Naive thymus-derived CD4-positive, alpha-beta T cell (primary cell): ENCODE data around the gene LDB2. TPM values are rescaled to one million over a fixed set of nuclear protein-coding genes. Genes with fewer than 3 reads are reported as not detected.

Experiments used
- ATAC-seq: fragments of 150-1000 bp; cut with Tn5 transposase; 2 replicates; pipeline ENCODE4 v1.10.0; 2021; ENCODE audit warnings: mild to moderate bottlenecking, moderate library complexity
- CTCF ChIA-PET: fragments of 350-600 bp; sonication (Branson Sonifier 250); formaldehyde crosslinking; loops from one replicate; lab custom pipeline; 2021; ENCODE audit warnings: antibody characterized with exemption; lab: Charles Lee
- POLR2A ChIA-PET: fragments of 350-600 bp; sonication (Branson Sonifier 250); formaldehyde crosslinking; loops from one replicate; lab custom pipeline; 2021; ENCODE audit warnings: antibody characterized with exemption, inconsistent platforms; lab: Charles Lee
- DNase-seq, 9 donors: peaks; one replicate each; pipeline versions ENCODE4 v3.0.0 to v3.0.0-alpha.2; 2020 to 2022; ENCODE audit warnings: mixed read lengths in 1 of 9
- H3K27ac ChIP-seq: one replicate; pipeline ENCODE4 v1.7.0; 2013; ENCODE audit warnings: mild to moderate bottlenecking, low read depth, low read length, moderate library complexity
- H3K27me3 ChIP-seq, 2 donors: one replicate each; pipeline ENCODE4 v1.7.0; 2013; ENCODE audit warnings: low read length in 2 of 2, mild to moderate bottlenecking in 2 of 2, moderate library complexity in 2 of 2; ENCODE audit not compliant: control insufficient read depth in 2 of 2, insufficient read depth in 2 of 2
- H3K36me3 ChIP-seq, 3 experiments: 1 replicate in 2 of 3; 2 replicates in 1 of 3; pipeline ENCODE4 v1.7.0; 2013; ENCODE audit warnings: low read length in 3 of 3, mild to moderate bottlenecking in 3 of 3, moderate library complexity in 1 of 3; ENCODE audit not compliant: insufficient read depth in 3 of 3, control insufficient read depth in 2 of 3
- H3K4me1 ChIP-seq, 2 donors: one replicate each; pipeline ENCODE4 v1.7.0; 2013; ENCODE audit warnings: low read length in 2 of 2, mild to moderate bottlenecking in 2 of 2, moderate library complexity in 1 of 2; ENCODE audit not compliant: control insufficient read depth in 2 of 2, insufficient read depth in 2 of 2
- H3K4me3 ChIP-seq: 2 replicates; pipeline ENCODE4 v1.7.0; 2013; ENCODE audit warnings: mild to moderate bottlenecking, low read length
- H3K9me3 ChIP-seq, 3 experiments: 1 replicate in 2 of 3; 2 replicates in 1 of 3; pipeline ENCODE4 v1.7.0; 2013; ENCODE audit warnings: low read length in 3 of 3; ENCODE audit not compliant: control insufficient read depth in 2 of 3
- H3K27ac Mint-ChIP-seq, 9 donors: one replicate each; pipeline ENCODE4 v1.8.0; 2020 to 2022; ENCODE audit warnings: mixed read lengths in 9 of 9, mild to moderate bottlenecking in 8 of 9, moderate library complexity in 5 of 9, inconsistent platforms in 2 of 9
- H3K27me3 Mint-ChIP-seq, 5 donors: one replicate each; pipeline ENCODE4 v1.8.0; 2021 to 2022; ENCODE audit warnings: mixed read lengths in 5 of 5, mild to moderate bottlenecking in 1 of 5
- H3K36me3 Mint-ChIP-seq, 5 donors: one replicate each; pipeline ENCODE4 v1.8.0; 2020 to 2022; ENCODE audit warnings: mixed read lengths in 5 of 5, mild to moderate bottlenecking in 3 of 5, inconsistent platforms in 1 of 5
- H3K4me1 Mint-ChIP-seq, 7 donors: one replicate each; pipeline ENCODE4 v1.8.0; 2020 to 2022; ENCODE audit warnings: mixed read lengths in 7 of 7, mild to moderate bottlenecking in 3 of 7, inconsistent platforms in 1 of 7
- H3K4me3 Mint-ChIP-seq, 10 donors: one replicate each; pipeline ENCODE4 v1.8.0; 2020 to 2022; ENCODE audit warnings: mild to moderate bottlenecking in 10 of 10, mixed read lengths in 10 of 10, moderate library complexity in 6 of 10, inconsistent platforms in 2 of 10
- H3K9me3 Mint-ChIP-seq, 11 donors: one replicate each; pipeline ENCODE4 v1.8.0; 2020 to 2022; ENCODE audit warnings: mixed read lengths in 11 of 11, mild to moderate bottlenecking in 4 of 11, inconsistent platforms in 1 of 11, moderate library complexity in 1 of 11
- intact Hi-C, 2 donors: fragments of 100-400 bp; cut with micrococcal nuclease; formaldehyde crosslinking; loops; one replicate each; pipeline ENCODE4 v1.15.1; 2023
- polyA plus RNA-seq, 2 donors: library from polyadenylated mRNA; unstranded; fragments of 300-500 nt; fragmentation: Illumina TruSeq; gene quantifications; one replicate each; pipeline ENCODE4 v1.2.3, GENCODE V29; 2021
- total RNA-seq, 6 experiments: library from RNA in 5 of 6; stranded (reverse) in 5 of 6; gene quantifications; 1 replicate in 5 of 6; 2 replicates in 1 of 6; pipeline ENCODE4 v1.2.3 and lab custom pipeline; 2021 to 2026

Gene LDB2
- total and polyA plus RNA-seq, 7 experiments from 2014 or later, result 0.29 to 1.5 TPM; not detected in 5

GRCh38 chr4:16869594-16870245 lies 28.7 kb downstream of the LDB2 start:
- H3K4me3 Mint-ChIP-seq, result no peak overlapping the region
- H3K4me1 Mint-ChIP-seq, result no peaks in the 10 kb centered on the region
- ChIA-PET POLR2A (no interaction called here), CTCF (no interaction called here)
- ATAC-seq (no peak), DNase-seq (no peak)
- H3K4me1 ChIP-seq, result no peaks in the 10 kb centered on the region
- intact Hi-C loops, result no loop called here
- H3K27me3 ChIP-seq, result no peaks in the 10 kb centered on the region
- no peak overlapping the region for H3K4me3 ChIP-seq
- no peaks in the 10 kb centered on the region for H3K36me3 ChIP-seq
- peaks cover 0 to 3% (median 0%) of the 10 kb centered on the region in 11 donors for H3K9me3 Mint-ChIP-seq
- no peak overlapping the region for H3K27ac ChIP-seq
- H3K36me3 Mint-ChIP-seq, result no peaks in the 10 kb centered on the region
- no peak overlapping the region for H3K27ac Mint-ChIP-seq
- H3K9me3 ChIP-seq, result no peaks in the 10 kb centered on the region
- H3K27me3 Mint-ChIP-seq, result peaks cover 0 to 11% (median 0%) of the 10 kb centered on the region in 5 donors

GRCh38 chr4:16868674-16869073 lies 29.8 kb downstream of the LDB2 start:
- Mint-ChIP-seq H3K4me1 (no peaks in the 10 kb centered on the region), H3K27ac (no peak overlapping the region), H3K36me3 (no peaks in the 10 kb centered on the region), H3K4me3 (no peak overlapping the region), H3K9me3 (peaks cover 0 to 3% (median 0%) of the 10 kb centered on the region in 11 donors), H3K27me3 (peaks cover 0 to 11% (median 0%) of the 10 kb centered on the region in 5 donors)
- Histone ChIP-seq H3K36me3 (no peaks in the 10 kb centered on the region), H3K27ac (no peak overlapping the region), H3K4me3 (no peak overlapping the region), H3K27me3 (no peaks in the 10 kb centered on the region), H3K9me3 (no peaks in the 10 kb centered on the region), H3K4me1 (no peaks in the 10 kb centered on the region)
- POLR2A ChIA-PET, result no interaction called here
- CTCF ChIA-PET, result no interaction called here
- no peak for DNase-seq
- ATAC-seq, result no peak
- intact Hi-C loops, result no loop called here

- H3K27ac ChIP-seq, result no peak overlapping the region
- intact Hi-C loops, result no loop called here
- POLR2A ChIA-PET, result no interaction called here
- peaks cover 0 to 3% (median 0%) of the 10 kb centered on the region in 11 donors for H3K9me3 Mint-ChIP-seq
- peaks cover 0 to 11% (median 0%) of the 10 kb centered on the region in 5 donors for H3K27me3 Mint-ChIP-seq
- no peak overlapping the region for H3K4me3 Mint-ChIP-seq
- H3K27me3 ChIP-seq, result no peaks in the 10 kb centered on the region
- ATAC-seq (no peak), DNase-seq (no peak)
- no peaks in the 10 kb centered on the region for H3K36me3 ChIP-seq
- H3K27ac Mint-ChIP-seq, result no peak overlapping the region
- no peak overlapping the region for H3K4me3 ChIP-seq
- H3K9me3 ChIP-seq, result no peaks in the 10 kb centered on the region
- no peaks in the 10 kb centered on the region for H3K4me1 Mint-ChIP-seq
- CTCF ChIA-PET, result no interaction called here
- H3K36me3 Mint-ChIP-seq, result peaks cover 0 to 2% (median 0%) of the 10 kb centered on the region in 5 donors
- H3K4me1 ChIP-seq, result no peaks in the 10 kb centered on the region
Observed at GRCh38 chr4:16867827-16868226, 30.6 kb downstream of the LDB2 start.

- Mint-ChIP-seq H3K36me3 (peaks cover 0 to 4% (median 0%) of the 10 kb centered on the region in 5 donors), H3K4me1 (no peaks in the 10 kb centered on the region), H3K4me3 (no peak overlapping the region), H3K27me3 (peaks cover 0 to 11% (median 0%) of the 10 kb centered on the region in 5 donors), H3K27ac (no peak overlapping the region), H3K9me3 (peaks cover 0 to 3% (median 0%) of the 10 kb centered on the region in 11 donors)
- ChIA-PET POLR2A (no interaction called here), CTCF (no interaction called here)
- intact Hi-C loops, result no loop called here
- Histone ChIP-seq H3K36me3 (no peaks in the 10 kb centered on the region), H3K4me3 (no peak overlapping the region), H3K4me1 (no peaks in the 10 kb centered on the region), H3K9me3 (no peaks in the 10 kb centered on the region), H3K27ac (no peak overlapping the region), H3K27me3 (no peaks in the 10 kb centered on the region)
- no peak for DNase-seq
- ATAC-seq, result no peak
Observed at GRCh38 chr4:16866974-16867373, 31.5 kb downstream of the LDB2 start.

GRCh38 chr4:16865897-16866283 lies 32.6 kb downstream of the LDB2 start:
- H3K27ac Mint-ChIP-seq, result no peak overlapping the region
- CTCF ChIA-PET, result no interaction called here

GRCh38 chr4:16865209-16865896 lies 33.1 kb downstream of the LDB2 start:
- no peak overlapping the region for H3K27ac Mint-ChIP-seq
- Histone ChIP-seq H3K9me3 (no peaks in the 10 kb centered on the region), H3K4me1 (no peaks in the 10 kb centered on the region), H3K27ac (no peak overlapping the region), H3K27me3 (no peaks in the 10 kb centered on the region), H3K36me3 (no peaks in the 10 kb centered on the region), H3K4me3 (no peak overlapping the region)
- peaks cover 0 to 3% (median 0%) of the 10 kb centered on the region in 11 donors for H3K9me3 Mint-ChIP-seq
- ChIA-PET CTCF (no interaction called here), POLR2A (no interaction called here)
- ATAC-seq, result no peak
- no peak for DNase-seq
- no peaks in the 10 kb centered on the region for H3K4me1 Mint-ChIP-seq
- intact Hi-C loops, result no loop called here
- peaks cover 0 to 11% (median 0%) of the 10 kb centered on the region in 5 donors for H3K27me3 Mint-ChIP-seq
- H3K4me3 Mint-ChIP-seq, result no peak overlapping the region
- H3K36me3 Mint-ChIP-seq, result peaks cover 0 to 4% (median 0%) of the 10 kb centered on the region in 5 donors

More at GRCh38 chr4:16865897-16866283, 32.6 kb downstream of the LDB2 start:
- Mint-ChIP-seq H3K27me3 (peaks cover 0 to 11% (median 0%) of the 10 kb centered on the region in 5 donors), H3K4me3 (no peak overlapping the region), H3K36me3 (peaks cover 0 to 4% (median 0%) of the 10 kb centered on the region in 5 donors), H3K4me1 (no peaks in the 10 kb centered on the region), H3K9me3 (peaks cover 0 to 3% (median 0%) of the 10 kb centered on the region in 11 donors)
- Histone ChIP-seq H3K4me1 (no peaks in the 10 kb centered on the region), H3K27ac (no peak overlapping the region), H3K27me3 (no peaks in the 10 kb centered on the region), H3K9me3 (no peaks in the 10 kb centered on the region), H3K4me3 (no peak overlapping the region), H3K36me3 (no peaks in the 10 kb centered on the region)
- POLR2A ChIA-PET, result no interaction called here
- intact Hi-C loops, result no loop called here
- DNase-seq (no peak), ATAC-seq (no peak)
